Activated naive CD8-positive, alpha-beta T cell (primary cell): ENCODE measurements around the gene DENND5B.
"Not testable (repeated sequence)": the region's sequence is repeated elsewhere in the genome, so short reads cannot be mapped to it uniquely, and the experiment has no call there.

Experiments
- H3K27ac Mint-ChIP-seq: one replicate; pipeline ENCODE4 v1.8.0; 2021; ENCODE audit warnings: mixed read lengths
- H3K27me3 Mint-ChIP-seq: one replicate; pipeline ENCODE4 v1.8.0; 2021; ENCODE audit warnings: mixed read lengths
- H3K36me3 Mint-ChIP-seq: one replicate; pipeline ENCODE4 v1.8.0; 2021; ENCODE audit warnings: mixed read lengths
- H3K4me1 Mint-ChIP-seq: one replicate; pipeline ENCODE4 v1.8.0; 2021; ENCODE audit warnings: low read depth, mixed read lengths
- H3K4me3 Mint-ChIP-seq: one replicate; pipeline ENCODE4 v1.8.0; 2021; ENCODE audit warnings: mild to moderate bottlenecking, mixed read lengths
- H3K9me3 Mint-ChIP-seq: one replicate; pipeline ENCODE4 v1.8.0; 2021; ENCODE audit warnings: low read depth, mixed read lengths

DENND5B gene

DNA sequence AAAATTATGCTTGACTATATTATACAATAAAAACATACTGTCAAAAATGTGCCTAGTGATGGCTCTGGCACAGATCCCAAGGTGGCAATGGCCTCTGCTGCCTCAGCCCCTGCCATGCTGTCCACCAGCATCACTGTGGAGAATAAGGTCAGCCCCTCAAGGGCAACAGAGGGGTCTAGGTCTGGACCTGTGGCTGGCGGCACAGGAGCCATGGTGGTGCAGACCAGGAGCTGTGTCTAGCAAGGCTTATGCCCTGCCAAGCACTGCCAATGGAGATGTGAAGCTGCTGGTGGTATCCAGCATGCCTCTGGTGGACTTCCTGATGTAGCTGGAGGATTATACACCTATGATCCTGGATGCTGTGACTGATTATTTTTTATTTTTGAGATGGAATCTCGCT is 125.9 kb downstream of the DENND5B start:
- Mint-ChIP-seq H3K36me3 (no peaks in the 10 kb centered on the region), H3K9me3 (no peaks in the 10 kb centered on the region), H3K27ac (no peak overlapping the region), H3K4me1 (no peaks in the 10 kb centered on the region), H3K4me3 (no peak overlapping the region), H3K27me3 (no peaks in the 10 kb centered on the region)

DNA sequence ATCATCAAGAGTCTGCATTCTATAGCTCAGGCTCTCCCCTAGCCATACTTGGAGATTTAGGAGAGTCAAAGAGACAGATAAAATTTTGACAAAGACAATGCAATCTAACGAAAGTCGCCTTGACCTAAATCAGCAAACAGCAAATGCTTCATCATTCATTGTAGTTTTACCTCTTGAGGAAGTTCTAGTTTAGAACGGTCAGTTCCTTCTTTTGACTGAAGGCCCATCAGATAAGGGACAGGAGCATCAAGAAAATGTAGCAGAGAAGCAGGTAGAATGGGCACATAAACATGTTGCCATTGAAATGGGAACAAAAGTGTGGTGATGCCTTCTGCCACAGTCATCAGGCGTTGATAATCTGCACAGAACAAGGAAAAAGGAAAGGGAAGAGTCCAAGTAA is 130.9 kb downstream of the DENND5B start:
- H3K4me1 Mint-ChIP-seq = no peaks in the 10 kb centered on the region
- no peaks in the 10 kb centered on the region for H3K9me3 Mint-ChIP-seq
- H3K4me3 Mint-ChIP-seq = no peak overlapping the region
- no peaks in the 10 kb centered on the region for H3K36me3 Mint-ChIP-seq
- H3K27me3 Mint-ChIP-seq = no peaks in the 10 kb centered on the region
- no peak overlapping the region for H3K27ac Mint-ChIP-seq

DNA sequence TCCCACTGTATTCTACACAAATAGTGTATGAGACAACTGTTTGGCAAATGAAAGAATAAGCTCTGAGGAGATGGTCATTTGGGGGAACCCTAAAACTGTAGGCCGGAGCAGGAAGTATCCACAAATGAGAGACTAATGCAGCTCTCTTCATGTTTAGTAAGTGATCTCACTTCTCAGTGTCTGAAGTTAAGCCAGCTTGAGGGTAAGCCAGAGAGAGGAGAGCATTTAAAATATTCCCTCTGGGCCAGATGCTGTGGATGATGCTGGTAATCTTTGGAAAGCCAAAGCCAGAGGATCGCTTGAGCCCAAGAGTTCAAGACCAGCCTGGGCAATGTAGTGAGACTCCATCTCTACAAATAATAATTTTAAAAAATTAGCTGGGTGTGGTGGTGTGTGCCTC is 134.4 kb downstream of the DENND5B start:
- no peaks in the 10 kb centered on the region for H3K36me3 Mint-ChIP-seq
- no peak overlapping the region for H3K27ac Mint-ChIP-seq
- no peak overlapping the region for H3K4me3 Mint-ChIP-seq
- no peaks in the 10 kb centered on the region for H3K9me3 Mint-ChIP-seq
- no peaks in the 10 kb centered on the region for H3K27me3 Mint-ChIP-seq
- no peaks in the 10 kb centered on the region for H3K4me1 Mint-ChIP-seq

- H3K27me3 Mint-ChIP-seq = no peaks in the 10 kb centered on the region
- H3K27ac Mint-ChIP-seq = no peak overlapping the region
- H3K4me1 Mint-ChIP-seq = no peaks in the 10 kb centered on the region
- no peaks in the 10 kb centered on the region for H3K36me3 Mint-ChIP-seq
- no peak overlapping the region for H3K4me3 Mint-ChIP-seq
- H3K9me3 Mint-ChIP-seq = no peaks in the 10 kb centered on the region
These were observed 146.2 kb downstream of the DENND5B start for GRCh38 chr12:31444736-31445135.

GRCh38 chr12:31440586-31440985 is 150.3 kb downstream of the DENND5B start:
- Mint-ChIP-seq H3K4me1 (no peaks in the 10 kb centered on the region), H3K9me3 (no peaks in the 10 kb centered on the region), H3K36me3 (no peaks in the 10 kb centered on the region), H3K27me3 (no peaks in the 10 kb centered on the region), H3K4me3 (no peak overlapping the region), H3K27ac (no peak overlapping the region)

DNA sequence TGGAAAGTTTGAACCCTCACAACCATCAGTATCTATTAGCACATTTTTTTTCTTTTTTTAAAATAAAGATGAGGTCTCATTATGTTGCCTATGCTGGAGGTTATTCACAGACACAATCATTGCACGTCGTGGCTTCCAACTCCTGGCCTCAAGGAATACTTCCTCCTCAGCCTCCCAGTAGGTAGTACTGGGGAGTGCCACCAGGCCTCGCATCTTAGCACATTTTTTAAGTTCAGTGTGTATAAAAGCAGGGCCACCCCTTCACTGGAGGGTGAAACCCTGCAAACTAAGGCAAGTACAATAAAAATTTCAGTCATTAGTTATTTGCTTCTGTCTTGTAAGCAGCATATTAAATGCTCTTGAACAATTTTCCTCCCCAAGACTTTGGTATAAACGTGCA is 150.8 kb downstream of the DENND5B start:
- no peaks in the 10 kb centered on the region for H3K4me1 Mint-ChIP-seq
- no peaks in the 10 kb centered on the region for H3K36me3 Mint-ChIP-seq
- no peak overlapping the region for H3K27ac Mint-ChIP-seq
- no peak overlapping the region for H3K4me3 Mint-ChIP-seq
- no peaks in the 10 kb centered on the region for H3K9me3 Mint-ChIP-seq
- H3K27me3 Mint-ChIP-seq = no peaks in the 10 kb centered on the region

DNA sequence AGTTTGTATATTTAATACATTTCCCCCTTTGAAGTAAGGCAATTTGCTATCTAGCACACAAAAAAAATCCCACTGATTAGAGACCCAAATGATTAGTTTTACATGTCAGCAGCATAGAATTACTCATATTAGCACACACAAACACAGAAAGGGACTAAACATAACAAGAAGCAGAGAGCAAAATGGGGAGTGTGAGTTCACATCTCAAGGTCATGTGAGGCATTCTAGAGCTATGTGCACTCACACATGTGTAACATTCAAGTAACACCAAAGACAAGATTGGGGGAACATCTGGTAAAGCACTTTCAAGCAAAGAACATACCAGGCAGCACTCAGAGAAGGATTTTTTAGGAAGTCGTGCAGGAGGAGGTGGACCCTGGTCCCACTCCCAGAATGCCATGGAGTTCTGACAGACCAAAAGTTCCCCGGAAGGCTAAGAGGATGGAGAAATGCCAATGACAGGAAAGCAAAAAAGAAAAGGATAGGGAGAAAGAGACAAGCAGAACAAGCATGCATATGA is 159.2 kb downstream of the DENND5B start:
- no peaks in the 10 kb centered on the region for H3K36me3 Mint-ChIP-seq
- H3K4me1 Mint-ChIP-seq = no peaks in the 10 kb centered on the region

DNA sequence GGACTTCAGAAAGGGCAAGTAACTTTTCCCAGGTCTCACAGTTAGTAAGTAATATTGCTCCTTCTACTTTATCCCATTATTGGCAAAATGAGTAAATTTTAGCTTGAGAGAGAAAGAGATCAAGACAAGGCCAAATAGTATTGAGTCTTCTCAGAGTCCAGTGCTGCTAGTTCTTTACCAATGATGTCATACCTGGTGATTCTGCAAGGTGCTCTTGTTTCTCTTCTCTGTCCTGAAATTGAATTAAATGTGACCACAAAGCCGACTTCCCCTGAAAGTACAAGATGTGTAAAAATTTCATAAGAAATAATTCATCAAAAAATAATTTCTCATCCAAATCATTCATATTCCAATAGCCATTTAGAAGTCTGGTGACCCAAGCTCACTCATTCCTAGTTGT is 167.5 kb downstream of the DENND5B start:
- no peaks in the 10 kb centered on the region for H3K9me3 Mint-ChIP-seq
- no peaks in the 10 kb centered on the region for H3K27me3 Mint-ChIP-seq
- no peak overlapping the region for H3K4me3 Mint-ChIP-seq
- no peak overlapping the region for H3K27ac Mint-ChIP-seq
- no peaks in the 10 kb centered on the region for H3K4me1 Mint-ChIP-seq
- no peaks in the 10 kb centered on the region for H3K36me3 Mint-ChIP-seq

More for the DNA sequence above, 159.2 kb downstream of the DENND5B start:
- H3K4me3 Mint-ChIP-seq = no peak overlapping the region
- H3K27ac Mint-ChIP-seq = no peak overlapping the region
- no peaks in the 10 kb centered on the region for H3K9me3 Mint-ChIP-seq
- H3K27me3 Mint-ChIP-seq = no peaks in the 10 kb centered on the region

- Mint-ChIP-seq H3K9me3 (no peaks in the 10 kb centered on the region), H3K27me3 (no peaks in the 10 kb centered on the region), H3K4me3 (no peak overlapping the region), H3K27ac (no peak overlapping the region), H3K36me3 (no peaks in the 10 kb centered on the region), H3K4me1 (no peaks in the 10 kb centered on the region)
These were observed 178.6 kb downstream of the DENND5B start for GRCh38 chr12:31412292-31412801.

GRCh38 chr12:31408763-31409162 is 182.2 kb downstream of the DENND5B start:
- no peak overlapping the region for H3K27ac Mint-ChIP-seq
- no peaks in the 10 kb centered on the region for H3K4me1 Mint-ChIP-seq
- H3K27me3 Mint-ChIP-seq = no peaks in the 10 kb centered on the region
- no peak overlapping the region for H3K4me3 Mint-ChIP-seq
- no peaks in the 10 kb centered on the region for H3K36me3 Mint-ChIP-seq
- H3K9me3 Mint-ChIP-seq = no peaks in the 10 kb centered on the region

DNA sequence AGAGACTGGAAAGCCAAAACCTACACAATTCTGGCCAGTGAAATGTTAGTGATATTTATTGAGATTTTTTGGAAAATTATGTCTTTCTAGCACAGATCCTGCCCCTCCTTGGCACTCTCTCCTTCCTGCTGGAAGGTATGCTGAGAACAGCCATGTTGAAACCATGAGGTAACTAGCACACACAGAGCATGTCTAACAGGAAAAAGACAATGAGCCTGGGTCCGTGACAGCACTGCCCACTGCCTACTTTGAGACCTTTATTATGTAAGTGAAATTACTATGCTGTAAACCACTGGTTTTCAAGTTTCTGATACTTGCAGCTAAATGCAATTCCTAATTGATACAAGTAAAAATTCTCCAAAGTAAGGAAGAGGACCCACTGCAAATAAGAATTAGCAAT is 183.4 kb downstream of the DENND5B start:
- H3K4me1 Mint-ChIP-seq = no peaks in the 10 kb centered on the region
- no peaks in the 10 kb centered on the region for H3K36me3 Mint-ChIP-seq
- no peaks in the 10 kb centered on the region for H3K27me3 Mint-ChIP-seq
- no peak overlapping the region for H3K27ac Mint-ChIP-seq
- no peaks in the 10 kb centered on the region for H3K9me3 Mint-ChIP-seq
- no peak overlapping the region for H3K4me3 Mint-ChIP-seq

DNA sequence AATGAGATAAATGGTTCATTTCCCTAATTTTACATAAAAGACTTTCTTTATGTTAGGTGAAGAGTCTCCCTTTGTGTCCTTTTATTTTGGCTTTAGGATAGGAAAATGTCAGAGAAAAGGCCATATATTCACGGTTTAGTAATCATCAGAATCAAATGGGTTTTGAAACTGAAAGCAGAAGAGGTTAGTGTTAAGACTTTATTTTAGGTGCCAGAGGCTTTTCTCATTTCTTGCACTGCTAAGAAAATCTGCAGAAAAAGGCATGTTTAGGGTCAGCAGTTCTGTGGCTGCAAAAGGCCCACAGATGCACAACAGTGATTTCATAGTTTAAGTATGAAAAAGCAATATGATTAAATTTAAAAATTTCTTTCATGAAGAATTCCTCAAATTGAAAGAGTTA is 184.6 kb downstream of the DENND5B start:
- no peaks in the 10 kb centered on the region for H3K27me3 Mint-ChIP-seq
- no peaks in the 10 kb centered on the region for H3K36me3 Mint-ChIP-seq
- H3K9me3 Mint-ChIP-seq = no peaks in the 10 kb centered on the region
- no peak overlapping the region for H3K4me3 Mint-ChIP-seq
- no peaks in the 10 kb centered on the region for H3K4me1 Mint-ChIP-seq
- H3K27ac Mint-ChIP-seq = no peak overlapping the region

GRCh38 chr12:31405021-31405420 is 185.9 kb downstream of the DENND5B start:
- Mint-ChIP-seq H3K27ac (no peak overlapping the region), H3K27me3 (no peaks in the 10 kb centered on the region), H3K4me1 (no peaks in the 10 kb centered on the region), H3K9me3 (no peaks in the 10 kb centered on the region), H3K36me3 (no peaks in the 10 kb centered on the region), H3K4me3 (no peak overlapping the region)

DNA sequence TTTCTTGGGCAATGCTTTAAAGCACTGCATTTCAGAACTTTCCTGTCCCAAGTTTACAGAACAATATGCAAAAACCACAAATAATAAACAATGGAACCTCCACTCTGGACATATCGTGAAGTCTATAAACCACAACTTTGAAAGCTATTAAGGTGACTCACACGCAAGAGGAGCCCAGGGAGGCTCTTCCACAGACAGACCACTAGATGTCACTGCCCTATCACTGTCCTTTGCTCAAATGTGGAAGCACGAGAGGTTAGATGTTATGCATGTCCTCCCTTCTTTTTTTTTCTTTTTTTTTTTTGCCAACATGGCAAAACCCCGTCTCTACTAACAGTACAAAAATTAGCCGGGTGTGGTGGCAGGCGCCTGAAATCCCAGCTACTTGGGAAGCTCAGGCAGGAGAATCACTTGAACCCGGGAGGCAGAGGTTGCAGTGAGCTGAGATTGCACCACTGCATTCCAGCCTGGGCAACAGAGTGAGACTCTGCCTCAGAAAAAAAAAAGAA is 187.8 kb downstream of the DENND5B start:
- not testable (repeated sequence) for H3K27ac Mint-ChIP-seq, H3K36me3 Mint-ChIP-seq, H3K9me3 Mint-ChIP-seq, H3K4me1 Mint-ChIP-seq, H3K4me3 Mint-ChIP-seq, H3K27me3 Mint-ChIP-seq

GRCh38 chr12:31393004-31393550 is 197.9 kb downstream of the DENND5B start:
- no peaks in the 10 kb centered on the region for H3K36me3 Mint-ChIP-seq
- no peaks in the 10 kb centered on the region for H3K4me1 Mint-ChIP-seq
- no peaks in the 10 kb centered on the region for H3K9me3 Mint-ChIP-seq
- no peak overlapping the region for H3K27ac Mint-ChIP-seq
- no peak overlapping the region for H3K4me3 Mint-ChIP-seq
- no peaks in the 10 kb centered on the region for H3K27me3 Mint-ChIP-seq

DNA sequence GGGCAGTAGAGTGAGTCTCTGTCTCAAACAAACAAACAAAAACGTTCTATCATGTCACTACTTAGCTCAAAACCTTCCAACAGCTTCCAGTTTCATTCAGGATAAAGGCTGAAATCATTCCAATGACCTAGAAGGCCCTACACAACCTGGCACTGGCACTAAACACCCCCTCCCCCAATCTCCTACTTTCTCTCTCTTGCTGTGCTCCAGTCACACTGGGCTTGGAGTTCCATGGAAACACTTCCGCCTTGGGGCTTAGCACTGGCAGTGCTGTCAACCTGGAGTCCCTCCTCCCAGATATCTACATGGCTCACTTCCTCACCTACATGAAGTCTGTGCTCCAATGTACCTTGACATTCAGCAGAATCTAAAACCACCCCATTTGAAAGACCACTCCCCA is 199.9 kb downstream of the DENND5B start:
- no peaks in the 10 kb centered on the region for H3K36me3 Mint-ChIP-seq
- no peaks in the 10 kb centered on the region for H3K4me1 Mint-ChIP-seq
- H3K27ac Mint-ChIP-seq = no peak overlapping the region
- no peak overlapping the region for H3K4me3 Mint-ChIP-seq
- H3K9me3 Mint-ChIP-seq = no peaks in the 10 kb centered on the region
- H3K27me3 Mint-ChIP-seq = peaks cover 4% of the 10 kb centered on the region
